Stimulated activated CD8-positive, alpha-beta memory T cell treated with anti-CD3 and anti-CD28 coated beads, Interleukin-4, amount 100 ng/mL, for 4 hours (primary cell): ENCODE results near the gene IL2RA.
"Not testable (repeated sequence)": the region's sequence is repeated elsewhere in the genome, so short reads cannot be mapped to it uniquely, and the experiment has no call there.

Experiments used
- DNase-seq, 2 donors: peaks; one replicate each; pipeline ENCODE4 v3.0.0-alpha.2; 2020; ENCODE audit warnings: low read depth in 2 of 2, low spot score in 1 of 2

The IL2RA gene

DNA sequence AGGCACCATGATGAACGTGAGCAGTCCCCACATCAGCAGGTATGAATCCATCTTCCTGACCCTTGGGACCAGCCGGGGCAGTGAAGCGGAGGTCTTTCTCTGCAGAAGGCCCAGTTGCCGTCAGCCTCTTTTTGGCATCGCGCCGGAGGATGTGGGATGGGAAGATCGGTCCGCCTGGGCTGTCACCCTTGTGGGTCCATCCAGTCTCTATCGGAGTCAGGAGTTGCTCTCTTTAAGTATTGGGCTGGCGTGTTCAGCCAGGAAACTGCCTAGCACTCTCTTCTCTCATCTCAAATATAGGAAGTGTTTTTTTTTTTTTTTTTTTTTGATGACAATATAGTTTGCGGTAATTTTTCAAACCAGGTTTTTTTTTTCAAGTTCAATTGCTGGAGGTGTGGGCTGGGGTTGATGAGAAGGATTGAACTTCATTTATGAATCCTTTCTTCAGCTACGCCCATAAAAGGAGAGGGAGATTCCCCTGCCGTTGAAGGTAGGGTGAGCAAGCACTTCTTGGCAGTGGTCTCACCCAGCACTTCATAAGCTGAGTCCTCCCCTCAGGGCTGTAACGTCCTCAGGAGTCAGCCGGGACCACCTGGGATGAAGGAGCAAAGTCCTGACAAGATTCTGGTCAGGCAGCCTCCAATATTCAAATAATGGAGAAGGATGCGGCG, at the start of gene IL2RA:
IL2RA (minus strand) TSS at position 267 of the 671 bp plus-strand sequence; CDS start at position 51, 216 bp downstream.
- DNase-seq = peak in 1 of 2 donors; percentile 25

DNA sequence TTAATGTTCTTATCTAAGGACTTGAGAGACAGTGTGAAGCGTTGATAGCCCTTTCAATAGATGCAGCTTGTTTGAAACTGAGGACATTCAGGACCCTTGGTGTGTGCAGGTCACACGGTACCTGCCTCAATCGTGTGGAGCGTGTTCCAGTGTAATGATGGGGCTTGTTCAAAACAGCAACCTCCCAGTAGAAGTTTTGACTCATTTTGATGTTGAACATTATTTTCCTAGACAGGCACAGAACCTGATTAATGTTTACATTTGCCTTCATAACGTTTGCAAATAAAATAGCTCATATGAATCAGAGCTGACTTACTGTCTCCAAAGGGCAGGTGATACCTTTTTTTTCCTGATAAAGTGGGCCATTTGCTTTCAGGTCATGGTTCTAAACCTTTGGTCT, 48.0 kb upstream of the IL2RA start:
- DNase-seq = no peak

DNA sequence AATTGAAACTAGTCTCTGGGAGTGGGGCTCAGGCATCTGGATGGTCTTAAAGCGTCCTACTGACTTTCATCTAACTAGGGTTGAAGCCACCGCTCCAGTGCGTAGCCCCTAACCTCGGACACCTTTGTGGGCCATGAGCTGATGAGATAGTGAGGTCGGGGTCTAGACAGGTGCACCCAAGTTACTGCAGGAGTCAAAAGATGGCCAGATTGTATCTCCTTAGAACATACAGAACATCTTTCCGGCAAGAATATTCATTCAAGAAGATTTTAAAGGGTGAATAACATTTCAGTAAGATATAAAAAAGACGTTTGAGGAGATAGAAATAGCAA, 47.2 kb upstream of the IL2RA start:
- DNase-seq = no peak

DNA sequence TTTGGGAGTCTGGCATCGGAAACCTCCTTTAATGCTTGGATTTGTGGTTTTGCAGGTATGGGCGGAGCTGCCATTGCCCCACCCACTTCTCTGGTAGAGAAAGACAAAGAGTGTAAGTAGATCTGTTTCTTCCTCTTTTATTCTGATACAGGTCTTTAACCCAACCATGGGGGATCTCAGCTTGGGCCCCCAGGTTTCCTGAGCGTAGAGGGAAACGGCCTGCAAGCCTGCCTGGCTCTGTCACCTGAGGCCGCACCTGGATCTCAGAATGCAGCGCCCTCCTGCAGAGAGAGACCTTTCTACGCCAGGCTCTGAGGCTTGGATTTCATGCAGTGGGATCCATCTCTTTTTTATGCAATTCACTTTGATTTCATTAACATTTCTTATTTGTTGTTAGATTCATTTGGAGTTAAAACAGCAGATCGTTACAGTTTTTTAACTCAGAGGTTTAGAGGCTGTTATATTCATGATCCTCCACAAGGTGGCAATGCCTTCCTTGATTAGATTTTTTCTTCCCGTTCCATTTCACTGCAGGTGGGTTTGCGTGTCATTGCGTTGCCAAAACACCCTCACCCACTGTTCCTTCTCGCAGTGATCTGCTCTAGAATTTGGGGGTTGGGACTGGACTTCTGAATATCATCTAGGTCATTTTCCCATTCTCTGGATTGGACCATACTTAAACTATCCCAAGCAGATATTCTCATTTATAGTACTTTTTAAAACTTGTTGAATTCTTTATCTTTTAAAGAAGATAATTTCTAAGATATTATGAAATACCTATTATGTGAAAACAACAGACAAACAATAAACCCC, 46.7 kb upstream of the IL2RA start:
- no peak for DNase-seq

DNA sequence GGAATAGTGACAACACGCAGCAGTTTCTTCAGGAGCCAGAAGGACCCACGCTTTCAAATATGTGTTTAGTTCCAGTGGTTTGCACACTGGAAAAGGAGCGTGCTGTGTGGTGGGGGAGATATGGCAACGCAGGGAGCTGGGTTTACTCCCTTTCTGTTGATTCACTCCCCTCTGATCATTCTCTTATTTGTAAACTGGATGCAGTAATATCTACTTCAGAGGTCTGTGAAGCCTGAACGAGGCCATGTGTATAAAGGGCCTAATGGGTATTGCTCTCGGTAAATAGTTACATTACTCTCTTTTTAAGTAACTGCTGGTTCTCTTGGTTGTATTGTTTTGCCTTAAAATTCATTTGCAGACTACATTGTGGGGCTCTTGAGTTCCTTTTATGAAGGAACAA, 45.9 kb upstream of the IL2RA start:
- DNase-seq = no peak

DNA sequence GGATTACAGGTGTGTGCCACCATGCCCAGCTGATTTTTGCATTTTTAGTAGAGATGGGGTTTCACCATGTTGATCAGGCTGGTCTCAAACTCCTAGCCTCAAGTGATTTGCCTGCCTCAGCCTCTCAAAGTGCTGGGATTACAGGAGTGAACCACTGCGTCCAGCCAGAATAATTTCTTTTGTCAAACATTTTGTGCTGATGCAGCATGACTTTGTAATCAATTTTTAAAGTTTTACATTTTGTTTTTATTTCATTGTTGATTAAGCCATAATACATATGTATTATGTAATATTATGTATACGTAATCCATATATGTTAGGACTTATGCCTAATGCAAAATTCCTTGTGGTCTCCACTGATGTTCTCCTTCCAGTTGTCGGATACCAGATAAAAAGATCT, 45.4 kb upstream of the IL2RA start:
- DNase-seq = not testable (repeated sequence)

DNA sequence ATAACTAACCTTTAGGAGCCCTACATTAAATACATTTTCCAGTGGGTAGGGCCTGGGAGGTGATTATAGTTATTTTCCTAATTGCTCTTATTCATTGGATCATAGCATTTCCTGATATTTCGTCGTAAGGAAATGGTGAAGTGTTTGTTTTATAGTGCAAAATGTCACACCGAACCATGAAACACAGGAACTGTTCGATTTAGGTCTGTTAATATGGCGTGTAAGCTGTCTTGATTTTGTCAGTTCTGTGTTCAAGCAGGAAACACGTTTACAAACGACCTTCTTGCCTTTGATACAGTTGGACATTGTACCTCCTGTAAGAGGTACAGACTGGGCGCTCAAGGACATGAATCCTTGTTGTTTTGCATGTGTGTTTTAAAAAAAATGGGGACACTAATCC, 41.4 kb upstream of the IL2RA start:
- no peak for DNase-seq

DNA sequence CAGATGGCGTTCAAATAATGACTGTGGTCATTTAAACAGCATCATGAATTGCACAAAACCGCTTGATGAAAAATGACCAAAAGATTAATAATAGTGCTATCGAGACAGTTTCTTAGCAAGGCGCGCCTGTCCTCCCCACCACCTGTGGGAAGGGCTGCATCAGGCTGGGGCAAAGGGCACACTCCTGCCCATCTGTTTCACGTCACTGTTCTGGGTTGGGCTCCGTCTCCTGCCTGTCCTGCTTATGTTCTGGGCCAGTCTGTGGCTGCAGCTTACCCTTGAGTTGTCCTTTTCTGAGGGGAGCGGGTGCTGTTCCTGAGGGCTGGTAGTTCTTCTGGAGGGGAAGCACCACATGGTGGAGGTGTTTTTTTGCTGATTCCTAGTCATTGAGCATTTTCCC, 40.0 kb upstream of the IL2RA start:
- no peak for DNase-seq

DNA sequence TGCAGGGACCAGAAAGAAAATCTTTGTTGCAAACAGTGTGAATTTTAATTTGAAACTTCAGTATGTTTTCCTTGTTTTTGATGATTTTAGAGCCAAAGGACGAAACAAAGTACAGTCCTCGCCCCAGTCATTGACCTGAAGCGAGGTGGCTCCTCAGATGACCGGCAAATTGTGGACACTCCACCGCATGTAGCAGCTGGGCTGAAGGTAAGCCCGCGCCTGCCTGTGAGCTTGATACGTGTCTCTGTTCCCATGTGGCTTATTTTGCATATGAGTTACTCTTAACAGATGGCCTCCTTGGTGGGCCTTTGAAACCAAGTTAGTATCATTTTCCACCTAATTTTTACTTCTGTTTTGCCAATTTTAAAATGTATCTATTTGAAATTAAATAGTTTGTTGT, 39.0 kb upstream of the IL2RA start:
- no peak for DNase-seq

DNA sequence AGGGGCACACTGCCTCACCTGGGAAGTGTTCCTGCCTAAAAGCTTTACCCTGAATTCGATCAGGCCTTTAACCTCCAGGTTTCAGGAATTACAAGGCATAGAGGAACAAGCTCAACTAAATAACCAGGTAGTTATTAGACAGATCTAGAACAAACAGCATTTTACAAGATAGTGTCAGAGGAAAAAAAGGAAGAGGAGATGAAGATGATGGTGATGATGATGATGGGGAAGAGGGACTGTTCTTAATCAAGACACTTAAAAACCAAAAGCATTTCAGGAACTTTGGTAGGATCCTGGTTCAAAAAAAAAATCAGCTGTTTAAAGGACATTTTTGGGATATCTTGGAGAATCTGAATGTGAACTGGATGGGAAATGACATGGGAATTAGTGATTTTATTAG, 38.2 kb upstream of the IL2RA start:
- DNase-seq = no peak

DNA sequence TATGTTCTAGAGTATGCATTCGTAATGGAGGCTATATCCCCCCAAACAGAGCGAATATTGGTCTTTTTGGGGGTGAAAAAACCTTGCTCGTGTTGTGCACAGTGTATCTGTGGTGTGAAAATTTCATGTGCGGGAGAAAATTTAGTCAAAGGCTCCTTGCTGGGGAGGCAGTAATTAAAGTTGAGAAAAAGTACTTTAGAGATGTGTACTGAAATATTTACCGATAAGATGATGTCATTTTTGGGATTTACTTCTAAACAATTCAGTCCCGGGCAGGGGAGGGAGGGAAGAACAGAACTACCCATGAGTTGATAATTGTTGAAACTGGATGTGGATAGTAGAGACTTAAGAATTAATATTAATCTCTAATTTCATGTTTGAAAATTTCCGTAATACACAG, 36.0 kb upstream of the IL2RA start:
- DNase-seq = no peak

DNA sequence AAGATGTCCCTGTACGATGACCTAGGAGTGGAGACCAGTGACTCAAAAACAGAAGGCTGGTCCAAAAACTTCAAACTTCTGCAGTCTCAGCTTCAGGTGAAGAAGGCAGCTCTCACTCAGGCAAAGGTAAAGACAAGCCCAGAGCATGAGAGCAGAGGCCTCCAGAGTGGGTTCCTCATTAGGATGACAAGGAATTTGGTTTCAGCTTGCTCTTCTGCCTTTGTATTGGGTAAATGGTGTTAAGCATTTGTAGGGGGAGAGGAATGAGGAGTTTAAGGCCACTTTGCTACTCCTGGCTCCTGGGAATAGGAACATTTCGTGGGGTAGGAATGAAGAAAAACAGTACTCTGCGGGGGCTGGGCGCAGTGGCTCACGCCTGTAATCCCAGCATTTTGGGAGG, 34.9 kb upstream of the IL2RA start:
- DNase-seq = no peak

DNA sequence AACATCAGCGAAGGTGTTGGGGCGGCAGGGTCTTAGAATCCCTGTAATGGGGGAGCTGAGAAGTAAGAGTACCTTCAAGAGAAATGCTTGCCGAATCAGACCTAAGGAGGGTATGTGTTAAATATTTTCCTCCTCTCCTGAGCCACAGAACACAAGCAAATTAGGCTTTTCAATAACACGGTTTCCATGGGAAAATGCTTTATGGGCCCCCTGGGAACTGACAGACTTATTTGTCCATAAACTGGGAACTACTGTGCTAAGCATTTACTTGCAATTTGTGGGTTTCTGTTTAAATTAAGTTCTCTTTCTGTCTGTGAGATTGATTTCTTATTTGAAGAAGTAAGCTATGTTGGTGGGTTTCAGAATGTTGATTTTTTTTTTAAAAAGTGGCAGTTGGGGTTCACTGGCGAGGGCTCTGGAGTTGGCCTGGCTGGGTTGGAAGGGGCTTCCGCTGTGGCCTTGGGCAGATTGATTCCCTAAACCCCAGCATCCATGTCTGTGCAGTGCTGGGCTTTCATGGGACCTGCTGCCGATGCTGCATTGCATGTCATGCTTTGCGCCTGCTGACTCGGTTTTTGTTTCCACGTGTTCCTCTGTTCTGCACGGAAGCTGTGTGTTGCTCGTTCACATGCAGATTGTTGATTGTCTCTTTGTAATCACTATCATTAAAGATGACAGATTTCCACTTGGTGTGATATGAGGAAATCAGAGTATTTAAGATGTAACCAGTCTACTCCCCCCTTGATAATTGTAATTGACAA, 33.8 kb upstream of the IL2RA start:
- DNase-seq = no peak

DNA sequence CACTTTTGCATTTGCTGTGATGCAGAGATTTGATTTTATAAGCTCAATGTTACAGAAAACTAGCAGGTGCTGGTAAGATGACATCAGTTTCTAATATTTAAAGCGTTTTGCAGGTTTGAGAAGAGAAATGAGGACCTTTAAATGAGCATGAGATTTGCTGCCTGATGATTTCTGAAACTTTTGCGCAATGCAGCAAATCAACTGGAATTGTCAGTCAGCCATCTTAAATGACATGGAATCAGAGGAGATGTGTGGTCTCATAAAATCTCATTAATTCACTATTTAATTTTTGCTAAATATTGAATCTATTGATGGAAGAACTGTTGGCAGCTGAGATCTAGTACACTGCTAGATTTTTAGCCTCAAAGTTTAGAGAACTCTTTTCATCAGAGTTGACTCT, 30.6 kb upstream of the IL2RA start:
- DNase-seq = no peak

DNA sequence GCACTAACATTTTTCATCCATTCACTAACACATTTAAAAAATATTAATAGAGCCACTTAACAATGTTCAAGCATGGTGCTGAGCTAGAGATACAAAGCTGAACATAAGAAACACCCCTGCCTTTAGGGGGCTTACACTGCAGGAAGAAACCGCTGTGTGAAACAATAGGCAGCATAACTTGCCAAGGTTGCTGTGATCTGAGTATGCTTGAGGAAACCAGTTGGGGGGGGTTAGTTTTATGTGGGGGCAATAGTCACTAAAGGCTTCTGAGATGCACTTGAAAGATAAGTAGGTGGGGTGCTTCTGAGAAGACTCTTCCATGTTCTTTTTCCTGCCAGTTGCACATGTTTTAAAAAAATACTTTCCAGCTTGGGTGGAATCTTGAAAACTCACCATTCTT, 29.5 kb upstream of the IL2RA start:
- DNase-seq = no peak

DNA sequence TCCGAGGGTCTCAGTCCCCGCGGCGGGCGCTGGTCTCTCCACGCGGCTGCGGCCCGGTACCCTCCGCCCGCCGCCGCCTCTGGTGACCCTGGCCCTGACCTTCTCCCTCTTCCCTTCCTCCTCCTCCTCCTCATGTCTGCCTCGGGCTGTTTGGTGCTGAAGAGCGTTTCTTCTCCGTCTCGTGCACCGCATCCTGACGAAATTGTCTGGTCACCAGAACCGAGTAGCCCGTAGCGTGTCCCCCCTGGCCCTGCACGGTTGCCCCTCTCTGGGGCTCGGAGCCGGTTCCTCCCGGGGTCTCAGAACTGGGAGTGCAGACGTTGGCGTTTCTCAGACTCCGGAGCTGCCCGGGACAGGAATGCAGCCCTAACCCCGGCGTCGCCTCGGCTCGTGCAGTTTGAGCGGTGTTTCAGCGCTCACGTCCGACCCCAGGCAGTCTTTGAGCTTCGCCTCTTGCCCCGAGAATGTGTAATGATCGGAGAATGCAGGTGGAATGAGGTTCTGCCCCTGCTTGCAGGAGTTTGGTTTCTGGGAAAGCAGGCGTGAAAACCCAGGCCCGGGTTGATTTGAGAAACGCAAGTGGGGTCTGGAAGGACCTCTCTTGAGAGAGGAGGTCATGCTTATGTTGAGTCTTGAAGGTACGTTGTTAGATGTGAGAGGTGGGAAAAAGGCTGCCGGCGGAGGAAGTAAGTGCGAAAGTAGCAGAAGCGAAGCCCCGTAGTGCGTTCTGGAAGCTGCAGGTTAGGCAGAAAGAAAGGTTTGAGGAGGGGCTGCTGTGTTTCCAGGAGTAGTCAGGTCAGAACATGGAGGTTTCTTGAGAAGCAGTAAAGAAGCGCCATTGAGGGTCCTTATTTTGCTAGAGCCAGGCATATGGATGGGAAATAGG, 27.4 kb upstream of the IL2RA start:
- DNase-seq = no peak

DNA sequence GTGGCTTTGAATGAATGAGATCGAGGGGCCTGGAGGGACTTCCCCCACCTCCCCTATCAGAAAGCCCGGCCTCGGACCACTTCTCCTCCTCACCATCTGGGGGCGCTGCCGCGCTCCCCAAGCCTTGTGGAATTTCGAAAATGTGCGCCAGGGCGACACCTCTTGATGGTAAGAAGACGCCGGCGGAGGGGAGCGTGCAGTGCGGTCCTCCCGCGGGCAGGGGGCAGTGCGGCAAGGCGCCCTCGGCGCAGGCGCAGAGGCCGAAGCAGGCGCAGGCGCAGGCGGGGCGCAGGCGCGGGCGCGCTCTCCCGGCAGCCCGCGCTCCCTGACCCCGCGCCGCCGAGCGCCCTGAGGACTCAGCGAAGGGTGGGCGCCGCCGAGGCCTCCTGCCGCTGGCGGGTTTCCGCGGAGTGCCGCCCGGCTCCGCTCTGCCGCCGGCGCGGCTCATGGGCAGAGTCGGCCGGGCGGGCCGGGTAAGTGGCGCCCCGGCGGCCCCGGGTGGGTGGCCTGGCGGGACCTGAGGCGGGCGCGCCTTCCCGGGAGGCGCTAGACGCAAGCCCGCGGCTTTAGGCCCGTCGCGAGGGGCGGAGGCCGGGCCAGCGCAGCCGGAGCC, 26.7 kb upstream of the IL2RA start, which contains the start of gene RBM17:
RBM17 (plus strand) TSS at position 314 of the 613 bp plus-strand sequence. CDS start 8,032 bp downstream, outside the sequence.
- DNase-seq = peak; percentile 95 to 97

DNA sequence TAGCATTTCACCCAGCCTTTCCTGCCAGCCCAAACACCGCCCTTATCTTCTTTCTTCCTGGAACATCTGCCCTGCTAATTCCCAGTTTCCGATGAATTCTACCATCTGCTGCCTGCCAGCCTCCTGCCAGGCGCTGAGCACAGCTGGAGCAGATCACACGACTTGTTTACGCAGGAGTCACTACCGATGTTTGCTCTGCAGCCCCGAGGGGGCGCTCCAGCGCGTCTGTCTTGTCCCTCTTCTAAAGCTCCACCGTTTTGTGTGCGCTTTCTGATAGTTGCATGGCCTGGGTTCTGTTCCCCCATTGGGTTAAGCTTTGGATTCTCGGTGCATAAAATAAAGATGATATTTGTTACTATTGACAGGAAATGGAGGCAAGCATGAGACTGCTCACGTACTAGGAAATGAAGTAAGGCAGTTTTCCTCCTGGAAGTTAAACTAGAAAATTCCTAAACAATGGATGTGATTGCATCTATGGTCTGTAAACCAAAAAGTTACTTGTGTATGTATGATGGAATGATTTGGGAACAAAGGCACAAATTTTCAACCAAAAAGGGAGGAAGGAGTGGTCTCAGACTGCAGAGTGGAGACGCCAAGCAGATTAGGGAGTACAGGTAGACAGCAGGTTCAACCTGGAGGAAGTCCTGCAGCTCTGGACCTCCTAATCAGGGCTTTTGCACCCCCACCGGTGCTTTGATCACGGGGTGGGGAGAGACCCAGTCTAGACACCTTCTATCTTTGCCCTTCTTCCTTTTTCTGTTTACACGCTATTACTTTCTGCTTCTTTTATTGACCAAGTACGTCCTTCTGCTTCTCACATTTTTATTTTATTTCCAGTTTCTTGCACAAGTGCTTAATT, 24.4 kb upstream of the IL2RA start:
- DNase-seq = peak; percentile 72 to 73
